Immature natural killer cell (primary cell): ENCODE results near the gene CFAP299. TPM values are rescaled to one million over a fixed set of nuclear protein-coding genes. Genes with fewer than 3 reads are reported as not detected.
"Not testable (repeated sequence)": the region's sequence is repeated elsewhere in the genome, so short reads cannot be mapped to it uniquely, and the experiment has no call there.

ENCODE experiments used
- DNase-seq, 3 donors: peaks; one replicate each; pipeline ENCODE4 v3.0.0; 2022; ENCODE audit warnings: mixed read lengths in 1 of 3
- H3K27ac Mint-ChIP-seq, 6 donors: one replicate each; pipeline ENCODE4 v1.8.0; 2020; ENCODE audit warnings: mixed read lengths in 6 of 6, mild to moderate bottlenecking in 5 of 6, inconsistent platforms in 4 of 6, moderate library complexity in 3 of 6
- H3K27me3 Mint-ChIP-seq, 3 donors: one replicate each; pipeline ENCODE4 v1.8.0; 2020 to 2021; ENCODE audit warnings: low read depth in 3 of 3, mild to moderate bottlenecking in 3 of 3, mixed read lengths in 3 of 3, moderate library complexity in 3 of 3, inconsistent platforms in 1 of 3
- H3K36me3 Mint-ChIP-seq, 3 donors: one replicate each; pipeline ENCODE4 v1.8.0; 2020; ENCODE audit warnings: mixed read lengths in 3 of 3, inconsistent platforms in 2 of 3, mild to moderate bottlenecking in 2 of 3
- H3K4me1 Mint-ChIP-seq, 2 donors: one replicate each; pipeline ENCODE4 v1.8.0; 2020; ENCODE audit warnings: inconsistent platforms in 2 of 2, mild to moderate bottlenecking in 2 of 2, mixed read lengths in 2 of 2, moderate library complexity in 1 of 2
- H3K4me3 Mint-ChIP-seq, 5 donors: one replicate each; pipeline ENCODE4 v1.8.0; 2020; ENCODE audit warnings: mild to moderate bottlenecking in 5 of 5, mixed read lengths in 5 of 5, inconsistent platforms in 3 of 5, moderate library complexity in 3 of 5
- H3K9me3 Mint-ChIP-seq, 6 donors: one replicate each; pipeline ENCODE4 v1.8.0; 2020; ENCODE audit warnings: mild to moderate bottlenecking in 6 of 6, mixed read lengths in 6 of 6, inconsistent platforms in 4 of 6, moderate library complexity in 3 of 6
- polyA plus RNA-seq, 3 donors: library from polyadenylated mRNA; unstranded; fragments of 300-500 nt; fragmentation: Illumina TruSeq; gene quantifications; one replicate each; pipeline ENCODE4 v1.2.3, GENCODE V29; 2021

Gene CFAP299
- polyA plus RNA-seq, 3 donors from 2014 or later = 0.72 TPM; not detected in 2

DNA sequence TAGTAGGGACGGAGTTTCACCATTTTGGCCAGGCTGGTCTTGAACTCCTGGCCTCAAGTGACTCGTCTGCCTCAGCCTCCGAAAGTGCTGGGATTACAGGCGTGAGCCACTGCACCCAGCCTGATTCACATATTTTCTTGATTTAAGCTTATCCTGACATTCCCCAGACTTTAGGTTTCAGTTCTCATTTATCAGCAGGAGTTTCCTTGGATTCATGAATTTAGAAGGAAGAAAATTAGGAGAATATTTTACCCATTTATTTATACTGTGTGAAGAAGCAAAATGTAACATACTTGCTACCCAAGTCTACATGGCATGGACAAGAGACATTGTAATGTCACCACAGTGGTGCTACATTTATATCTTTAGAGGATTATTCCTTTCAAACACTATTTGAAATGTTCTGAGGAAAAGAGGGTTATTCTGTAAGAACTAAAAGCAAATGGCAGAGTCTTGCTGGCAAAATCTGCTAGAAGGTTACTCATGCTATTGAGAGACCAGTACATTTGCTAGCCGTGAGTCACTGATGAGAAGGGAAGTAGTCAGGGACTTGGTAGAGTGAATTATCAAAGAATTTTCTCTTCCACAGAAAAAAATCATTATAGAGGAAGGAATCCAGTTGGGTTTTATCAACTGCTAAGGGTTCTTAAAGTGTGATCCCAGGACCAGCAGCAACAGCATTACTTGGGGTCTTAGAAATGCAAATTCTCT is 26.1 kb upstream of the CFAP299 start:
- no peaks in the 10 kb centered on the region for H3K36me3 Mint-ChIP-seq
- DNase-seq = no peak
- H3K4me1 Mint-ChIP-seq = no peaks in the 10 kb centered on the region
- no peak overlapping the region for H3K4me3 Mint-ChIP-seq
- H3K27me3 Mint-ChIP-seq = peaks cover 0 to 8% (median 0%) of the 10 kb centered on the region in 3 donors
- peaks cover 0 to 1% (median 0%) of the 10 kb centered on the region in 6 donors for H3K9me3 Mint-ChIP-seq
- H3K27ac Mint-ChIP-seq = no peak overlapping the region

DNA sequence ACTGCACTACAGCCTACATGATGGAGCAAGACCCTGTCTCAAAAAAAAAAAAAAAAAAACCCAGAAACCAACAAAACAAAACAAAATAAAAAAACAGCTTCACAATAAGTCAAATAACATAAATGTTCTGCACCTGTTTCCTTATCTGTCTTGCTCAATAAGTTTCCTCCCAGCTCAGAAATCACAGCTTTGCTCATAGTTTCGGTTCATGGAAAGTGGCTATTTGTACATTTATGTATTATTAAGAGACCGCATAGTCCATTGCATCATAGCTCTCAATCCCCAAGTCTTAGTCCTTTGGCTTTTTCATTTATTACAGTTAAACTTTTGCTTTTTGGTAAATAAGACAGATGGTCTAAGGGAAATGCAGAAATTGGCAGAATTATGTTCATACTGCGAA is 24.4 kb upstream of the CFAP299 start:
- Mint-ChIP-seq H3K4me3 (no peak overlapping the region), H3K27me3 (peaks cover 0 to 2% (median 0%) of the 10 kb centered on the region in 3 donors), H3K36me3 (no peaks in the 10 kb centered on the region), H3K9me3 (peaks cover 0 to 1% (median 0%) of the 10 kb centered on the region in 6 donors), H3K27ac (no peak overlapping the region), H3K4me1 (no peaks in the 10 kb centered on the region)
- no peak for DNase-seq

DNA sequence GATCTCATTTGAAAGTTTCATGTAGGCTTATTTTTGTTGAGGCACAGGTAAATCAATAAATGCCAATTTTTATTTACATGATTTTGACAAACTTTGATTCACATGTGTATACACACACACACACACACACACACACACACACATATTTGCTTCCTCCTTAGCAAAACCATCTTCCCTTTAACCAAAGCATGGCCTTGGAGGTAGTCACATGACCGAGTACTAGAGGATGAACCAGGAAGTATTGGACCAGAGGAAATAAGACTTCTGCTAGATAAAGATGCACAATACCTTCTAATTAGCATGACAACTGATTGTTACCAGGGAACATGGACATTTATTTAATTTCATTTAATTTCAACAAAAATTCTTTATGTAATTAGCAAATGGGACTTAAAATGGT is 23.4 kb upstream of the CFAP299 start:
- Mint-ChIP-seq H3K4me3 (no peak overlapping the region), H3K27me3 (peaks cover 0 to 2% (median 0%) of the 10 kb centered on the region in 3 donors), H3K36me3 (no peaks in the 10 kb centered on the region), H3K4me1 (no peaks in the 10 kb centered on the region), H3K9me3 (peaks cover 0 to 1% (median 0%) of the 10 kb centered on the region in 6 donors), H3K27ac (no peak overlapping the region)
- no peak for DNase-seq

DNA sequence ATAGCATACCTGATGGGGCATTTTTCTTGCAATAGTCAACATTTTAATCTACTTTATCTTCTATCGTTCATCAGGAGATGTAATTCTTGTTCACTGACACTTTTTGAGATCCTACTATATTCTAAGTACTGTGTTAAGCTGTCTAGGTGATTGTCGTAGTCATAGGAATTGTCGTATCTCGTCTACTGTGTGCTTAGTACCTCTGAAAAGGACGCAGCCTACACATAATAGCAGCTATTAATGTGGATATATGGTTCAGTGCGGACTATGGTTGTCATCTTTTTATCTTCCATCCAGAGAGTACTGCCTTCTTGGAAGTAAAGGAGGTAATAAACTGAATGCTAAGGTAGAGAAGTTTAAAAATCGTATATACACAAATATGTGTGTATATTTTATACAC is 21.9 kb upstream of the CFAP299 start:
- no peaks in the 10 kb centered on the region for H3K36me3 Mint-ChIP-seq
- no peak overlapping the region for H3K27ac Mint-ChIP-seq
- DNase-seq = no peak

DNA sequence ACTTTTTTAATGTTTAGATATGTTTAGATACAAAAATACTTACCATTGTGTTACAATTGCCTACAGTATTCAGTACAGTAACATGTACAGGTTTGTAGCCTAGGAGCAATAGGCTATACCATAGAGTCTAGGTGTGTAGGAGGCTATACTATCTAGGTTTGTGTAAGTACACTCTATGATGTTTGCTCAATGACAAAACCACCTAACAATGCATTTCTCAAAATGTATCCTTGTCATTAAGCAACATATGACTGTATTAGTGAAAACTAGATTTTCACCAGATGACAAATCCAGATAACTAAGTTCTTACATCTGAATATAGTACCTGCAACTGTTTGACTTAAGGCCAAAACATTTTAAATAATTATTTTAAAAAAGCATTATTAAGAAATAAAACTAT is 19.7 kb upstream of the CFAP299 start:
- H3K9me3 Mint-ChIP-seq, H3K4me3 Mint-ChIP-seq, H3K27ac Mint-ChIP-seq, DNase-seq, H3K27me3 Mint-ChIP-seq, H3K36me3 Mint-ChIP-seq, H3K4me1 Mint-ChIP-seq: not testable (repeated sequence)

More for the DNA sequence above, 21.9 kb upstream of the CFAP299 start:
- Mint-ChIP-seq H3K27me3 (peaks cover 0 to 4% (median 2%) of the 10 kb centered on the region in 3 donors), H3K4me1 (no peaks in the 10 kb centered on the region), H3K4me3 (no peak overlapping the region), H3K9me3 (peaks cover 0 to 1% (median 0%) of the 10 kb centered on the region in 6 donors)

DNA sequence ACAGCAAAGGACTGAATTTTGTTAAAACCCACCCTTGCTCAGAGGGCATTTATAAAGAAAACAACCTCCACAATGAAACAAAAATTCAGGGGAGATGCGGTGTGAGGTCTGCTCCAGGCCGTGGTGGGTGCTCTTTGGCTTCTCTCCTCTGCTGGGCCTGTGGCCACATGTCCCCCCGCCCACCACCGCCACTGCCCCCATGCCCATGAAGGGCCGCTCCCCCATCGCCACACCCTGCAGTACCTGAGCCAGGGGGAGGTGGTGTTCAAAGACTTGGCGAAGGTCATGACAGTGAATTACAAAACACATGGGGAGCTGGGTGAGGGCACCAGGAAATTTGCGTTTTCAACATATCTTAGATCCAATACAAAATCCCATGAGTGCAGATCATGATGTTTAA is 14.2 kb upstream of the CFAP299 start:
- no peaks in the 10 kb centered on the region for H3K36me3 Mint-ChIP-seq
- no peak for DNase-seq
- no peak overlapping the region for H3K4me3 Mint-ChIP-seq
- no peaks in the 10 kb centered on the region for H3K4me1 Mint-ChIP-seq
- peaks cover 4 to 7% (median 5%) of the 10 kb centered on the region in 3 donors for H3K27me3 Mint-ChIP-seq
- no peaks in the 10 kb centered on the region for H3K9me3 Mint-ChIP-seq
- no peak overlapping the region for H3K27ac Mint-ChIP-seq

DNA sequence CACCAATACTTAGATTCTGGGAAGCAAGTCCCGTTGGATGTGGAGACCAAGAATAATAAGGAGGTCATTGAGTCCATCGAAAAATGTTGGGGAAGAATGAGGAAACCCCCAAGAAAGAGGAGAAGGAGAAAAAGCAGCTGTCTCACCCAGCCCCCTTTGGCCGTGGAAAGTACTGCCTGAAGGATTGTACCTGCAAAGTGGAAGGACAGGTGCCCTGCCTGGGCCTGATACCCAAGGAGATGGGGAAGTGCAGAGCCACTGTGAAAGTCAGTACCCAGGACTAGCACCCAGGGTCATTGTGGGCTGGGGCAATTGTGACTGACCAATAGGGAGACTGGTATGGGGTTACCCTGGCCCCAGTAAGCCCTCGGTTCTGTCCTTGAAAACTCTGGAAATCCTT is 13.8 kb upstream of the CFAP299 start:
- H3K4me3 Mint-ChIP-seq = no peak overlapping the region
- H3K4me1 Mint-ChIP-seq = no peaks in the 10 kb centered on the region
- no peaks in the 10 kb centered on the region for H3K36me3 Mint-ChIP-seq
- DNase-seq = no peak
- no peaks in the 10 kb centered on the region for H3K9me3 Mint-ChIP-seq
- H3K27me3 Mint-ChIP-seq = peaks cover 4 to 7% (median 5%) of the 10 kb centered on the region in 3 donors
- H3K27ac Mint-ChIP-seq = no peak overlapping the region

DNA sequence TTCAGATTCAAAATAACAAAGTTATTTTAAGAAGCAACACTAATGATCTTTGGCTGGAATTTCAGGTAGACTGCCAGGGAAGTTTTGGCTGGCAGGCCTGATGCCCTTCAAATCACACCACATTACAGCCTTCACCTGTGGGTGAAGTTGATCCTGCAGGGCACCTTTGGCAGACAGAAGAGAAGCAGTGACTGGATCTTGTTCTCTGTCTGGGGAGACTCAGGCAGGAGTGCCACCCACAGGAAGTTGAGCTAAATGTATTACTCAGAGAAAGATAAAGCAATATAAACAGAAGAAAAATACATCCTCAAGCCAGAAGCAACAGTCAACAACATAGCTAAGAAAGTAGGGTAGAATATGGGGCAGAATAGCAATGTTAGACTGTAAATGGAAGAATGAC is 12.8 kb upstream of the CFAP299 start:
- DNase-seq = no peak

DNA sequence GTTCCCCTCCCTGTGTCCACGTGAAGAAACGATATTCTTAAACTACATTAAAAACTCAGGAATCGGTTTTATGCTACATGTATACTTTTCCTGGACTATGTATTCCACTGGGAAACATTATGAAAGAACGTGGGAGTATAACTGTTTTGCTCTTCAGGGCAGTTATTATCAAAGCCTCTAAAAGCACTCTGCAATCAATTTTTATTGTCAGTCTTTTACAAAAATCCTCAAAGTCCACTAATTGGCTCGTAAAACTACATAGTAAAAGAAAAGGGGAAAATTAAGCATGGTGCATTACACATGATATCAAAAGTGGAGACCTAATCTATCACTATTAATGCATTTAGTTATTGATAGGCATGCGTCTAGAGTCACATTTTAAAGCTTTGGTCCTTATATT is 11.4 kb upstream of the CFAP299 start:
- Mint-ChIP-seq H3K4me3 (no peak overlapping the region), H3K9me3 (no peaks in the 10 kb centered on the region), H3K4me1 (no peaks in the 10 kb centered on the region), H3K36me3 (no peaks in the 10 kb centered on the region), H3K27me3 (peaks cover 2 to 5% (median 4%) of the 10 kb centered on the region in 3 donors), H3K27ac (no peak overlapping the region)
- DNase-seq = no peak

More for the DNA sequence above, 12.8 kb upstream of the CFAP299 start:
- no peak overlapping the region for H3K4me3 Mint-ChIP-seq
- H3K9me3 Mint-ChIP-seq = no peaks in the 10 kb centered on the region
- H3K27ac Mint-ChIP-seq = no peak overlapping the region
- no peaks in the 10 kb centered on the region for H3K36me3 Mint-ChIP-seq
- H3K4me1 Mint-ChIP-seq = no peaks in the 10 kb centered on the region
- peaks cover 4 to 6% (median 5%) of the 10 kb centered on the region in 3 donors for H3K27me3 Mint-ChIP-seq

DNA sequence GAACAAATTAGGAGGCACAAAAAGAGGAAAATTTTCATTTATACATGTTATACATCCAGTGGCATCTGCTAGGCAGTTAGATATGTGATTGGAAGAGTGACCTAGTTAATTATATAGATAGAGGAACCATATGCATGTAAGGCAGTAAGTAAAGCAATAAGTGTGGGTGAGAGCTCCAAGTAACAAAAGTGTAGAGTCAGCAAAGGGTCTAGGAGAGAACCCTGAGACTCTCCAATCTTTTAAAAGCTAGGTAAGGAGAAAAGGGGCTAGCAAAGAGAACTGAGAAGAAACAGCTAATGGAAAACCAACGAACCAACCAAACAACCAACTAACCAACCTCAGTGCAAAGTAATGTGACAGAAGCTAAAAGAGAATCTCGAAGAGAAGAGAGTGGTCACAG is 3.8 kb upstream of the CFAP299 start:
- H3K4me1 Mint-ChIP-seq = peaks cover 13 to 14% of the 10 kb centered on the region in 2 donors
- no peaks in the 10 kb centered on the region for H3K9me3 Mint-ChIP-seq
- peaks cover 0 to 12% (median 2%) of the 10 kb centered on the region in 3 donors for H3K27me3 Mint-ChIP-seq
- DNase-seq = no peak
- no peaks in the 10 kb centered on the region for H3K36me3 Mint-ChIP-seq
- no peak overlapping the region for H3K4me3 Mint-ChIP-seq
- no peak overlapping the region for H3K27ac Mint-ChIP-seq

DNA sequence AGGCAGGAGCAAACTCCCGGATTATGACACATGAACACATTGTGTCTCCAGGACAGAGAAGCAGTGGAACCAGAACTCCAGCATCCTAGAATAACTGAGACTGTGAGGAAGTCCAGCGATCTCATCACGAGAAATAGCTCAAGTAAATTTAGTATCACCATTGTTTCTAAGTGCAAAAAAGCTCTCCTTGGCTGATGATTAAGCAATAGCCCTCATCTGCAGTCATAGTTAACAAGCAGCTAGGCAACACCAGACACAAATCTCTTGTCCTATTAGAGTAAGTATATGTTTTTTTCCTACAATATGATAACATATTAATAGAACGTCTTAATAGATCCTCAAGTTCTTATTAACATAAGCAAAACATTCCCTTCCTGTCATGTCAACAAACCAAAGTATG is 2.4 kb upstream of the CFAP299 start:
- H3K9me3 Mint-ChIP-seq = no peaks in the 10 kb centered on the region
- H3K4me1 Mint-ChIP-seq = peaks cover 13 to 14% of the 10 kb centered on the region in 2 donors
- H3K4me3 Mint-ChIP-seq = no peak overlapping the region
- H3K27ac Mint-ChIP-seq = no peak overlapping the region
- no peak for DNase-seq
- peaks cover 0 to 12% (median 2%) of the 10 kb centered on the region in 3 donors for H3K27me3 Mint-ChIP-seq
- no peaks in the 10 kb centered on the region for H3K36me3 Mint-ChIP-seq

DNA sequence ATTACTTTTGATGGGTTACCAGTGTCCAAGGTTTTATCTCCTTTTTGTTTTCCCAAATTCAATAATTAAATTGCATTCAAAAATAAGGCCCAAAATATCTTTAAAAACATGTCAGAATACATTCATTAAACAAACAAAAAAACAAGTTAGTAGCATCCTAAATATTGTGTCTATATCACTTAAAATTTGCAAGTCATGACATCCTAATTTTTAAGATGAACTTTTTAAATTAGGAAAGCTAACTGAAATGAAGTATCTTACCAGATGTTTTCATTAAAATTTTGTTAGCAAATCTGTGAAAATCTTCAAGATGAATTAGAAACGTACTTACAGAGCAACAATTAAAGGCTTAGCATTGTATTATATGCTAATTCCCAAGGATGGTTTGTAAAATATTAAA is 962 bp upstream of the CFAP299 start:
- H3K4me3 Mint-ChIP-seq = peak overlapping the region in 1 of 5 donors; percentile 10

DNA sequence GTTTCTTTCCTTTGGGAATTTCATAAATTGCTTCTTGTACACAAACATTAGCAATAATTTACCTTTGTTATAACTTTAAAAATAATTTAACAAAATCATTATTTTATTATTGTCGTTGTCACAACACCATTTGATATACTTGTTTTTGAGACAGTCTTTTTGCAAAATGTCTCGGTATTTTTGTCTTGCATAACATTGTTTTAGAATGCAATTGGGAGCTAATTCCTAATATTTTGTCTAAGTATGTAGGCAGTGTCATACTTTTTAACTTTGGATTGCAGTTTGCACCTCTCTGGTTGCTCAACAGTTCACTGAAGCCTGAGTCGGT is 340 bp upstream of the CFAP299 start:
- H3K4me1 Mint-ChIP-seq = peaks cover 13 to 14% of the 10 kb centered on the region in 2 donors
- no peak overlapping the region for H3K27ac Mint-ChIP-seq
- DNase-seq = no peak
- H3K27me3 Mint-ChIP-seq = peaks cover 0 to 17% (median 4%) of the 10 kb centered on the region in 3 donors
- no peaks in the 10 kb centered on the region for H3K36me3 Mint-ChIP-seq
- no peaks in the 10 kb centered on the region for H3K9me3 Mint-ChIP-seq
- peak overlapping the region; percentile 73 to 86 (median 81) for H3K4me3 Mint-ChIP-seq

More for the DNA sequence above, 962 bp upstream of the CFAP299 start:
- H3K36me3 Mint-ChIP-seq = no peaks in the 10 kb centered on the region
- H3K4me1 Mint-ChIP-seq = peaks cover 13 to 14% of the 10 kb centered on the region in 2 donors
- no peak overlapping the region for H3K27ac Mint-ChIP-seq
- H3K27me3 Mint-ChIP-seq = peaks cover 0 to 15% (median 2%) of the 10 kb centered on the region in 3 donors
- no peak for DNase-seq
- no peaks in the 10 kb centered on the region for H3K9me3 Mint-ChIP-seq

DNA sequence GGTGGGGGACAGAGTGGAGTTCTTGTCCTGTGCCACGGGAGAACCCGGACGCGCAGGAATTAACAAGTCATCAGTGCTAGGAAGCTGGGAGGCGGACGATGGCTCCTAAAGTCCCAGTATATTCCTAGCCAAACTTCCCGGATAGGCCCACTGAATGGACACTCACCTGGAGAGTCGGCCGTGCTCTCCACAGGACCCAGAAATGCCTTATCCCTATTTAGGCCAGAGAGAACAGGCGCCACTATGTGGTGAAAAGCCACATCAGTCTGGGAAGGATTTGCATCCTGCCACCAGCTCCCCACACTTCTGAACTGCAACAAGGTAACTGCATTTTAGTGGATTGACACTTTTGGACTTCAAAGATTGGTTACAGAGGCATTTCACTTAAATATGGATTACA is 1.1 kb downstream of the CFAP299 start:
- Mint-ChIP-seq H3K4me3 (peak overlapping the region; percentile 40 to 86 (median 81)), H3K27ac (no peak overlapping the region), H3K36me3 (no peaks in the 10 kb centered on the region), H3K27me3 (peaks cover 2 to 17% (median 4%) of the 10 kb centered on the region in 3 donors), H3K4me1 (peaks cover 13 to 14% of the 10 kb centered on the region in 2 donors), H3K9me3 (peaks cover 0 to 2% (median 0%) of the 10 kb centered on the region in 6 donors)
- no peak for DNase-seq

DNA sequence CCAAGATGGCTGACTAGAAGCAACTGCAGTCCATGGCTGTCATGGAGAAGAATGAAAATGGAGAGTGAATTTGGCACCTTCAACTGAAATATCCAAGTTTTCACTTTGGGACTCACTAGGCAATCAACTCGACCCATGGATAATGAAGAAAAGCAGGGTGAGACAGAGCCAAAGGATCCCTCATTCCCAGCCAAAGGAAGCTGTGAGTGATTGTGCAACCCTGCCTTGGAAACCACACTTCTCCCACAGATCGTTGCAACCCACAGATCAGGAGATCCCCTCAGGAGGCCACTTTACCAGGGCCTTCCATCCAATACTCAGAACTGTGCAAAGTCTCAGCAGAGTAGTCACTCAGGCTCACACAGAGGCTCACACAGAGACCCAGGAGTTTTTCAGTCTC is 4.5 kb downstream of the CFAP299 start:
- H3K27ac Mint-ChIP-seq = no peak overlapping the region
- peaks cover 14 to 19% of the 10 kb centered on the region in 2 donors for H3K4me1 Mint-ChIP-seq
- H3K9me3 Mint-ChIP-seq = peaks cover 11 to 19% (median 17%) of the 10 kb centered on the region in 6 donors
- no peak overlapping the region for H3K4me3 Mint-ChIP-seq
- H3K27me3 Mint-ChIP-seq = peaks cover 1 to 17% (median 2%) of the 10 kb centered on the region in 3 donors
- DNase-seq = no peak
- H3K36me3 Mint-ChIP-seq = peaks cover 3 to 7% (median 5%) of the 10 kb centered on the region in 3 donors
